GM18868 (cell line): ENCODE data around the gene CACNA1G.

ENCODE experiments used
- ATAC-seq: cut with Tn5 transposase; IDR thresholded peaks from one replicate; pipeline ENCODE4 v1.9.1; 2021; ENCODE audit warnings: mild to moderate bottlenecking, moderate library complexity; ENCODE audit not compliant: unreplicated experiment

CACNA1G gene

DNA sequence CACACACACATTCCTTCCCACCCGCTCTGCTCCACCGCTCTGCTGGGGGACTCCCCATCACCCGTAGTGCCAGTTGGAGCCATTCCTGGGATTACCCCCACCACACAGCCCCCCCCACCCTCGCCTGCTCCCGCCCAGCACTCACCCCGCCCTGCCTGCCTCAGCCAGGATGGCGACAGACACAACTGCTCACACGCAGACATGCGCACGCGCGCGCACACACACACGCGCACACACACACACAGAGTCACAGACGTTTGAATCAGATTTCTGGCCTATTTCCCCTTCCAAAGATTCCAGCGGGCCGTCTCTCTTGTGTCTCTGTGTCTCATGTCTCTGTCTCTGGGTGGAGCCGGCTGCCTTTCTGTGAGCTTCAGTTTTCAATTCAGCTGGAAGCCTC, 4.4 kb downstream of the CACNA1G start:
- ATAC-seq: no peak

DNA sequence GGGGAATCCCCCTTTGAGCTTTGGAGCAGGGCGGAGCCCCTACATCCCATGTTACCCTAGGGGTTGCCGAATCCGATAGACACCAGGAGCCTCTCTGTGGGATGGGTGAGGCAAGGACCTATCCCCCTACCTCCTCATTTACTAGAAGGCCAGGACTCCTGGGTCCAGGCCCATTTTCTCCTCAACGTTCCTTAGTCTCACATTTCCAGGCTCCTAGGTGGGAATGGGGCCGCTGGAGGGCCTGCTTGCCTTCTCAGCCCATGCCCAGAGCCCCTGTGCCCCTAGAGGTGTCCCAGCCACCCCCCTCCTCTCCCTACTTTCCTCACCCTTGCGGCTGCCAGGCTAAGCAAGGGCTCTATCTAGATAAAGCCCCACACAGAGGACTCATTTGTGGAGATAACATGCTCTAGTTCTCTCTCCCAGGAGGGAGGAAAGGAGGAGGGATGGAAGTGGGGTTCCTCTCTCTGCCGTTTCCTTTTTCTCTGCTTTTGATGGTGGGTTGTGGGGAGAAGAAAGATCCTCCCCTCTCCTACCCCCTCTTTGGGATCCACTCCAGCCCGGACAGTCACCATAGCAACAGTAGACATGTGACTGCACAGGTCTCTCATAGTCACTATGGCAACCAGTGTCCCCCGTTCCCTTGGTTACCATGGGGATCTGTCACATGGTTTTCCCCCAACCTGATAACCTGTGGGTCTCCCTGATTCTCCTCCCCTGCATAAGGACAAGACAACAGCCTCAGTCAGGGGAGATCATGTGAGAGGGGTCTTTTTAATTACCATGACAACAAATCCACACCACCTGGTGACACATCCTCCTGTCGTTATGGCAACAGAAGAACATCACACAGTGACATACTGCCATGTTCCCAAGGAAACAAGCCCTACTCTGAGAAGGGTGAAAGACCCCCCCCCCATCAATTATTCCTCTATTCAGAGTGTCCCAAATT, 5.2 kb downstream of the CACNA1G start:
- ATAC-seq: no peak

DNA sequence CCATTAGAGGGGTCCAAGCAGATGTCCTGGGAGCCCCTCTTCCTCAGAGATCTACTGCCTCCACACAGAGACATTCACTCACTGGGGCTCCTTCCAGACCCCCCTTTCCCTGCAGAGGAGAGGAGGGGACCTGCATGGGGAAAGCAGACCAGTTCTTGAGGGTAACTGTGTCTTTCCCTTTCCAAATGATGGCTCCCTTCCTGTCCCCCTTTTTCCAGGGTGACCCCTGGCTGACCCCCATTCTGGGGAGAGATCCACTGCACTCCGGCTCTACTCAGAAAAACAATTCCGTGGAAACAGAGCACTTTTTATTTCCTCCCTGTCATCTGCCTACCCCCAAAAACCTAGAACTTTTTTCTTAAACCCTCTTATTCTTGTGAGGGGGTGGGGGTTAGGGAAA, 6.4 kb downstream of the CACNA1G start:
- ATAC-seq: no peak

DNA sequence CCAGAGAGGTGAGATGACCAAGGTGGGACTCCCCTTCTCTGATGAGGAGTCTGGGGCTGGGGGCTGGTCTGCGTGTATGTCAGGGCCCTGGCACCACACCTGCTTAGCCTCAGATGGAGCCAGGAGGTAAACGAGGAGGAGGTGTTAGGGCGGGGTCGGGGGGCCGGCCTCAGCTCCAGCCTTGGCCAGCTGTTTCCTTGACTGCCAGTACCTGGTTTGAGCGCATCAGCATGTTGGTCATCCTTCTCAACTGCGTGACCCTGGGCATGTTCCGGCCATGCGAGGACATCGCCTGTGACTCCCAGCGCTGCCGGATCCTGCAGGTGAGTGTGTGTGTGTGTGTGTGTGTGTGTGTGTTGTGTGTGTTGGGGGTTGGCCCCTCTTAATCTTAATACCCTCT, 8.1 kb downstream of the CACNA1G start:
- no peak for ATAC-seq

DNA sequence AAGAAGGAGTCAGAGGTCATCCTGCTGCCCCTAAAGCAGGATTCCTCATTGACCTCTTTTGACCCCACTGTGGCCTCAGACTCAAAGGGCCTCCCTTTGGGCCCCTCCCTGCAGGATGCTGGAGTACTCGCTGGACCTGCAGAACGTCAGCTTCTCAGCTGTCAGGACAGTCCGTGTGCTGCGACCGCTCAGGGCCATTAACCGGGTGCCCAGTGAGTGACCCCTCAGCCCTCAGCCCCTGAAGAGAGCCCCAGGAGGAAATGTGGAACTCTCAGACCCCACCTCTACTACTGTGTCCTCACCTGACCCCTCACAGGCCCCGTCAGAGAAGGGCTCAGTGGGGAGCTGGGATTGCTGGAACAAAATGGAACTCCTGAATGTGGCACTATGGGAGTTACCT, 9.1 kb downstream of the CACNA1G start:
- ATAC-seq: no peak

DNA sequence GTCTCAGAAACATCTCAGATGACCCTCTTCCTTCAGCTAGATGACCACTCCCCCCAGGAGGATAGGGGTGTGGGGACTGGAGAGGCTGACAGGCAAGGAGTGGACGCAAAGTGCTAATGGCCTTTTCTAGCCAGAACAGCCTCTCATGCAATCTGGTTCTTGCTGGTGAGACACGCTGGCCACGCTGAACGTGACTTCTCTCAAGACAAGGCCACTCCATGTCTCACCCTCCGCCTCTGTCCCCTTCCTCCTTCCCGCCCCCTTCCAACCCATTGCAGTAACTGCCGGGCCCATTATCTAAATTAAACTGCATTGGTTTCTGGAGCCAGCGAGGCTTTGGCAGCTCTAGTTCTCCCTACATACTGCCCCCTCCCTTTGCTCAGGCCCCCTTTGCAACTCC, 9.5 kb downstream of the CACNA1G start:
- no peak for ATAC-seq

DNA sequence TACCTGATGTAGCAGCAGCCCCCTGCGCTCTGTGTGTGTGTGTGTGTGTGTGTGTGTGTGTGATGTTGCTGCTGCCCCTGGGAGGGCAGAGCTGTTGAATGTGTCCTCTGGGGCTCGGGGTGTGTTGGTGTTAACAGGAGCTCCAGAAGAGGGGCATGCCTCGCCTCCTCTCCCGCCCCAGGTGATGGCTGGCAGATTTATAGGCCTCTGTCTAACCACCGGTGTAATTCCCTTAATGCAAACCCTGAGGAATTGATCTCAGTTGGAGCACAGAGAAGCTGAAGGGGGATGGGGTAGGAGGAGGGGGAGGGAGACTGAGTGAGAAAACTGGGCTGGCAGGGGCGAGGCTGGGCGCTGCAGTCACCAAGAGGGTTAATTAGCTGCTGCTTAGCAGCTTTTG, 10.0 kb downstream of the CACNA1G start:
- no peak for ATAC-seq

DNA sequence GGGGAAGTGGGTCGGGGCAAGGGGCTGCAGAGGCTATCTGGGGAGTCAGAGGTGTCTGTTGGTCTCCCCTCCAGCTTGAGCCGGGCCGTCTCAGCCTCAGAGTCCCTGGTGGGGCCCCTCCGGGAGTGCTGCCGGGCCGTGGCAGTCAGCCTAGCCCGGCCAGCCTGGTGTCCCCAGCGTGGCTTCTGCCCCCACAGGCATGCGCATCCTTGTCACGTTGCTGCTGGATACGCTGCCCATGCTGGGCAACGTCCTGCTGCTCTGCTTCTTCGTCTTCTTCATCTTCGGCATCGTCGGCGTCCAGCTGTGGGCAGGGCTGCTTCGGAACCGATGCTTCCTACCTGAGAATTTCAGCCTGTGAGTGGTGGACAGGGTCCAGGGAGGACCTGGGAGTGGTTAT, 11.2 kb downstream of the CACNA1G start:
- ATAC-seq: no peak

DNA sequence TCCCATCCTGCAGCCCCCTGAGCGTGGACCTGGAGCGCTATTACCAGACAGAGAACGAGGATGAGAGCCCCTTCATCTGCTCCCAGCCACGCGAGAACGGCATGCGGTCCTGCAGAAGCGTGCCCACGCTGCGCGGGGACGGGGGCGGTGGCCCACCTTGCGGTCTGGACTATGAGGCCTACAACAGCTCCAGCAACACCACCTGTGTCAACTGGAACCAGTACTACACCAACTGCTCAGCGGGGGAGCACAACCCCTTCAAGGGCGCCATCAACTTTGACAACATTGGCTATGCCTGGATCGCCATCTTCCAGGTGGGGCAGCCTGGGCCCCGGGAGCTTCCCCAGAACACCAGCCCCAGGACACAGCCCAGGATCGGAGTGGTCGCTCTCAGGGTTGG, 12.0 kb downstream of the CACNA1G start:
- ATAC-seq: no peak

DNA sequence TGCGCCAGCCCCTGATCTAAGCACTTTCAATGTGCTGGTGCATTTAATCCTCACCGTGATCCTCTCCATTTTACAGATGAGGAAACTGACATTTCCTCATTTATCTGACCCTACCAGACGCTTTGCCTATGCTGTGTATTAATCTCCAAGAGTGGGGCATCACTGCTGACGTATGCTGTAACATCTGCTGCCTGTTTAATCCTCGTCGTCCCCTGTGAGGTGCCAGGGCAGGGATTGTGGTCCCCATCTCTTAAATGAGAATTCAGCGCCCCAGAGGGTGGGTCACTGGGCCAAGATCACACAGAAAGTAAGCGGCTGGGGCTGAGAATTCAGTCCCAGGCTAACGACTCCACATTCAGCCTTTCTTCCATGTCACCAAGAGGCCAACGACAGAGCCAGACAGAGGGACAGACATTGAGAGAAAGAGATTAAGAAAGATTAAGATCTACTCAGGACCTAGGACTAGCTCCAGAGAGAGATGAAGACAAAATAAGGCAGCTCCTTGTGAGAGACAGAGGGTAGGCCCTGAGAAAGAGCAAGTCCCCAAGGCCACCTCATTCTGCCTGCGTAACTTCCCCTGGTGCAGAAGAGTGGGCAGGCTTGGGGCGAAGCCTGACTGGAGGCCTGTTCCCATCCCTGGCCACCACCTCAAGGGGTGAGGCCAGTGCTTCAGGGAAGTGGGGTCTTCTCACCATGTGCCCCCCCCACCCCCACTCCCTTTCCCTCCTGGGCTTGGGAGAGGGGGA, 13.5 kb downstream of the CACNA1G start:
- no peak for ATAC-seq

DNA sequence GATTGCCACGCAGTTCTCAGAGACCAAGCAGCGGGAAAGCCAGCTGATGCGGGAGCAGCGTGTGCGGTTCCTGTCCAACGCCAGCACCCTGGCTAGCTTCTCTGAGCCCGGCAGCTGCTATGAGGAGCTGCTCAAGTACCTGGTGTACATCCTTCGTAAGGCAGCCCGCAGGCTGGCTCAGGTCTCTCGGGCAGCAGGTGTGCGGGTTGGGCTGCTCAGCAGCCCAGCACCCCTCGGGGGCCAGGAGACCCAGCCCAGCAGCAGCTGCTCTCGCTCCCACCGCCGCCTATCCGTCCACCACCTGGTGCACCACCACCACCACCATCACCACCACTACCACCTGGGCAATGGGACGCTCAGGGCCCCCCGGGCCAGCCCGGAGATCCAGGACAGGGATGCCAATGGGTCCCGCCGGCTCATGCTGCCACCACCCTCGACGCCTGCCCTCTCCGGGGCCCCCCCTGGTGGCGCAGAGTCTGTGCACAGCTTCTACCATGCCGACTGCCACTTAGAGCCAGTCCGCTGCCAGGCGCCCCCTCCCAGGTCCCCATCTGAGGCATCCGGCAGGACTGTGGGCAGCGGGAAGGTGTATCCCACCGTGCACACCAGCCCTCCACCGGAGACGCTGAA, 15.2 kb downstream of the CACNA1G start:
- ATAC-seq: no peak

DNA sequence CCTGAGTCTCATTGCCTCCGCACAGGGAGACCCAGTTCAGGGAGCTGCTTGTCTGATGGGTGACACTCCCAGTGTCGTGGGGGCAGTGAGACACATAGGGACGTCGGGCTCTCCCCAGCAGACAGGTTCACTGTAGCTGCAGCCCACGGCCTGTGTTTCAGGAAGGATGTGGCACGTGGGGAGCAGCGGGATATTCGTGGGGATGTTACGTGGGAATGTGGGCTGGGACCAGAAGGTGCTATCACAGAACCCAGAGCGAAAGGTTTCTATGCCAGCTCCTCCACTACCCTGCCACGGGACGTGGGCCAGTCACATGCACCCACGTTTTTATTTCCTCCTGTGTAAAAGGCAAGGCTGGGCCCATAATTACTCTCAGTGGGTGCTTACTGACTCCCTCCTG, 16.3 kb downstream of the CACNA1G start:
- no peak for ATAC-seq

DNA sequence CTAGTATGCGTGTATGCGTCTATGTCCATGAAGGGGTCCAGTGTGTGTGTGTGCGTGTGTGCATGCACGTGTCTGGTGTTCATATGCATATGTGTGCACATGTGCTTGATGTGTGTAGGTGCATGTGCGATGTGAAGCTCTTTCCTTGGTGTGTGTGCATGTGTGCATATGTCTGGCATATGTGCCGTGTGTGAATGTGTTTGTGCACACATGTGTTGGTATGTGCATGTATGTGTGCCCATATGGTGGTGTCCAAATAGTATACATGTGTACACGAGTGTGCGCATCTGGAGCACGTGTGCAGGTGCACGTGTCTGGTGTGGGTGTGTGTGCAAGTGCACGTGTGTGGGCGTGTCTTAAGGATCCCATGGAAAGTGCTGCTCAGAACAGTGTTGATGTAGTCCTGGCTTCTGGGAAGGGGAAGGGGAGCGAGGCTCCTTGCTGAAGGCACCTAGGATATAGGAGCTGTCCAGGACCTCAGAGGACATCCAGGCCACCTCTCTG, 17.0 kb downstream of the CACNA1G start:
- no peak for ATAC-seq

DNA sequence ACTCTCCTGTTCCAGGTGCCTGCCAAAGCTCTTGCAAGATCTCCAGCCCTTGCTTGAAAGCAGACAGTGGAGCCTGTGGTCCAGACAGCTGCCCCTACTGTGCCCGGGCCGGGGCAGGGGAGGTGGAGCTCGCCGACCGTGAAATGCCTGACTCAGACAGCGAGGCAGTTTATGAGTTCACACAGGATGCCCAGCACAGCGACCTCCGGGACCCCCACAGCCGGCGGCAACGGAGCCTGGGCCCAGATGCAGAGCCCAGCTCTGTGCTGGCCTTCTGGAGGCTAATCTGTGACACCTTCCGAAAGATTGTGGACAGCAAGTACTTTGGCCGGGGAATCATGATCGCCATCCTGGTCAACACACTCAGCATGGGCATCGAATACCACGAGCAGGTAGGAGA, 17.7 kb downstream of the CACNA1G start:
- ATAC-seq: no peak

DNA sequence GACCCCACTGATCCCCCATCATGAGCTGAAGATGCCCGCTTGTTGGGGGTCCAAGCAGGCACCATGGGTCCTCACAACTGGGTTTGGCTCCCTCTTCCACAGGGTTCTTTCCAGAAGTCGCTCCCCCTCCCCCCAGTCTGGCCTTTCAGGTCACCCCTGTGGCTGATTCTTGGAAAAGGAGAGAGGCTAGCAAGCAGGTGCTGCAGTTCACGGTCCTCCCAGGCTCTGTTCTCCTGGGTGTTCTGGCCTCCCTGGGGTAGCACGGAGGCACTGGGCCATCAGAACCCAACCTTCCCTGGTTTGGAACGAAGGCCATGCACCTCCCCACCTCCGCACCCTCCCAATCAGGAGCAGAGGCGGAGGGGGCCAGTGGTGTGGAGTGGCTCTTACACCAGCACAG, 18.9 kb downstream of the CACNA1G start:
- no peak for ATAC-seq

DNA sequence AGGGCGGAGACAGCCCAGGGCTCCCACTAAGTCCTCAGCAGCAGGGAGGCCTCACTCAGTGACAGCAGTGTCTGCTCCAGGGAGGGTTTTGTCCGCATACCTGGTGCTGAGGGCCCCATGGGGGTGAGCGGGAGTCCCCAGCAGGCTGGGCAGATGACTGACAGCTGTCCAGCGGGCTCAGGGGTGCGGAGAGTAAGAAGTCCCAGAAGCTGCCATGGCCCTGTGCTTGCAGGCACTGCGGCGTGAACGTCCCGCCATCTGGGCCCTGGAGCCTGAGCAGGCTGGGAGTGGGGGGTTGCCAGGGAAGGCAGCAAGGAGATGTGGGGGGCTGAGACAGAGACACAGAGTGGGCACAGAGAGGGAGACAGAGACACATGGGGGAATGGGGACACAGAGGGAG, 20.1 kb downstream of the CACNA1G start:
- no peak for ATAC-seq

DNA sequence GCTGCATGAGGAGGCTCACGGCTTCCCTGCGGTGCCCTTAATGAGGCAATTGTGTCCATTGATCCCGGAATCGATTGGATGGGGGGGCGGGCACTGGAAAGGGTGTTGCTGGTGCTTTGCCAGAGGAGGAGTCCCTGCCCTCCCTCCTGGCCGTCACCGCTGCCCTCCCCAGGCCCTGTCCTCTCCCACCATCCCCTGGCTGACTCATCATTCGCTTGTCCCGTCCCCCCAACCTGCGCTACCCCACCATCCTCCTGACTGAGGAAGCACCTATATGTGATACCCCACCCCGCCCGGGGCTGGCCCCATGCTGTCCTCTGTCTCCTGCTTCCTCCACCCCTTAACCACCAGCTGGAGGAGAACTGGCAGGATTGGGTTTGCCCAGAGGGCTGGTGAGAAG, 20.8 kb downstream of the CACNA1G start:
- no peak for ATAC-seq

DNA sequence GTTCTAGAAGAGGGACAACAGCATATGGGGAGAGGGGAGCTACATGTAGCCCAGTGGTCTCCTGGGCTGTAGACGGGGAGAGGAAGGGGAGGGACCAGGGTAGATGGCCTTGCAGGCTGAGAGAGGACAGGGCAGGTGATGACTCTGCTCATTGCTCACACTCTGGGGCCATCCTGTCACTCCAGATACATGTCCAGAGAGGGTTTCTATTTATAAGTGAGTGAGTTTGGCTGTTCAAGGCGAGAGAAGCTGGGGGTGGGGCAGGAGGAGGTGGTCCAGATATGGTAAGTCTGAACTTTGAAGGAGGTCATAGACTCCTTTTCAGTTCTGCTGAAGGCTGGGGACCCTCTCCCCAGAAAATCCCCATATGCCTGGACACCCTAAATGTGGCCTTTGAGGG, 22.2 kb downstream of the CACNA1G start:
- ATAC-seq: no peak

DNA sequence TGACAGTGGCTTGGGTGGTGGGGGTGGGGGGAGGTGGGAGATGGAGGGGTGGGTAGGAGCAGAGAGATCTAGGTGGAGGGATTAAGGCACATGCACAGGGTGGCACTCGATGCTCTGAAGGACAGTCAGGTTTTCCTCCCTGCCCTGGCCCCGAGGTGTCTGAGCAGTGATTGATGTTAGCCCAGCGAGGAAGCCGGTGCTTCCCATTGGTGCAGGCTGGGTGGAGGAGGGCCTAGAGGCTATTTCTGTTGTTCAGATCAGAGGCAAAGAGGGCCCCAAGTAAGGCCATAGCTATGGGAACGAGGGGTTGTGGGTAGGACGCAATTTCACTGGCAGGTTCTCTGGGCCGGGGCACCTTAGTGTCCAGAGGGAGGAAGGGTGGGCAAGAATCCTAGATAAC, 23.1 kb downstream of the CACNA1G start:
- ATAC-seq: no peak

DNA sequence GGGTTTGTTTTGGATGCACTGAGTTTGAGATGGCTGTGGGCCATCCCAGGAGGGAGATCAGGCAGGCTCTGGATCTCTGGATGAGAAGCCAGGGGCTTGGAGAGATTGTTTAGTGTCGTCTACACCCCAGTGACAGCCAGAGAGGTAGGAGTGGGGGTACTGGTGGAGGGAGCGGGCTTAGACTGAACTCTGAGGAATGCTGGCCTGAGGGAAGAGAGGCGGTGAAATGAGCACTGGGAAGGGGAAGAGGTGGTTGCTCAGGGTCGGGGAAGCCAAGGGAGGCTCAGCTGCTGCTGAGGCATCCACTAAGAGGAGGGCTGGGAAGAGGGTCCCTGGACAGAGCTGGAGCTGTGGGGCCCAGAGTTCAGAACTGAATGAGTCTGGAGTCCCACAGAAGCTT, 23.6 kb downstream of the CACNA1G start:
- ATAC-seq: no peak

DNA sequence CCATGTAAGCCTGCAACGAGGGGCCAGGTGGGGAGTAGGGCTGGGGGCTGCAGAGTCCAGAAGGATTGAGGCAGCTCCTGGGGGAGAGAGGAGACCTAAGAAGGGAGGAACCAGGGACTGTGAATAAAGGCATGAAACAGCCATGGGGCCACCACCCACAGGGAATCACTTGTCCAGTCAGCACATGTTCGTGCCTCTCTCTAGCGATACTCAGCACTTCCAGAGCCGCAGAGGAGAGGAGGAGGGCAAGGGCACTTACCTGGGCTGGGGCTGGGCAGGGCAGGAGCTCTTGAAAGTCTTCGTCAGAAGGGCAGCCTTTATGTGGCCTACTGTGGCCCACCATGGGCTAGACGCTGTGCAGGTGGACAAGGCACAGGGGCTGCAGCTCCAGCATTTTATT, 24.2 kb downstream of the CACNA1G start:
- no peak for ATAC-seq

DNA sequence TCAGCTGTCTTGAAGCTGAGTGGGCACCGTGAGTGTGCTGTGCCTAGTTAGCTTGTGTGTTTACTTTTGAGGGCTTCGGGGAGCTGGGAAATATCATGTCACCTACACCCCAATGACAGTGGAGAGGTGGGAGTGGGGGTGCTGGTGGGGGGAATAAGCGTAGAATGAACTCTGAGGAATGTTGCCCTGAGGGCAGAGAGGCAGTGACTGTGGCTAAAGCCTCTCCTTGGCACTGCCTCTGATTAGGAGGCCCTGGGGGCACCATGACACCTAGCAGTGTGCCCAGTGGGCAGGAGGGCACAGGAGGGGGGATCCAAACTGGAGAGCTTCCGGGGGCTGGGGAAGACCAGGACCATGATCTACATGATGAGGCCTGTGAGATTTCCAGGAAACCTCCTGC, 24.8 kb downstream of the CACNA1G start:
- no peak for ATAC-seq
